ENCODE measurements around the gene DOC2B. TPM values are rescaled to one million over a fixed set of nuclear protein-coding genes. Genes with fewer than 3 reads are reported as not detected.

DOC2B gene
- total and polyA plus RNA-seq, 2 experiments from 2014 or later: 0.42 to 3.8 TPM

DNA sequence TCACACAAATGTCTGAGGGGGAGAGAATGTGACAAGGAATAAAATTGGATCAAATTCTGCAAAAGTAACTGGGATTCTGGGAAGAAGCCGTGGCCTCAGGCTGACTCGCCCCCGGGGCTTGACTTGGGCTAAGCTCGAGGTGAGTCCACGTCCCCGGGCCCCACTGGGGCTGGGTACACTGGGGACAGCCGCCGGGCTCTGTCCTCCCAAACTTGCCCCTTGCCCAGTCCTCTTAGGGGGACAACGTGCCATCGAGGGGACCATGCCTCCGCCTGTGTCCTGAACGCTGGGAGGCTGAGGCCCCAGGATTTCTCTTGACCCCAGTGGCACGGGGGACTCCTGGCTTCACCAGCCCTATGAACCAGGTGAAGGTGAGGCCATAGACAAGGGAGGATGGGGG, 21.1 kb downstream of the DOC2B start (continued):
- TF ChIP-seq, protein P1, sequence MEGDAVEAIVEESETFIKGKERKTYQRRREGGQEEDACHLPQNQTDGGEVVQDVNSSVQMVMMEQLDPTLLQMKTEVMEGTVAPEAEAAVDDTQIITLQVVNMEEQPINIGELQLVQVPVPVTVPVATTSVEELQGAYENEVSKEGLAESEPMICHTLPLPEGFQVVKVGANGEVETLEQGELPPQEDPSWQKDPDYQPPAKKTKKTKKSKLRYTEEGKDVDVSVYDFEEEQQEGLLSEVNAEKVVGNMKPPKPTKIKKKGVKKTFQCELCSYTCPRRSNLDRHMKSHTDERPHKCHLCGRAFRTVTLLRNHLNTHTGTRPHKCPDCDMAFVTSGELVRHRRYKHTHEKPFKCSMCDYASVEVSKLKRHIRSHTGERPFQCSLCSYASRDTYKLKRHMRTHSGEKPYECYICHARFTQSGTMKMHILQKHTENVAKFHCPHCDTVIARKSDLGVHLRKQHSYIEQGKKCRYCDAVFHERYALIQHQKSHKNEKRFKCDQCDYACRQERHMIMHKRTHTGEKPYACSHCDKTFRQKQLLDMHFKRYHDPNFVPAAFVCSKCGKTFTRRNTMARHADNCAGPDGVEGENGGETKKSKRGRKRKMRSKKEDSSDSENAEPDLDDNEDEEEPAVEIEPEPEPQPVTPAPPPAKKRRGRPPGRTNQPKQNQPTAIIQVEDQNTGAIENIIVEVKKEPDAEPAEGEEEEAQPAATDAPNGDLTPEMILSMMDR (conservative IDR thresholded peaks at IDR 0.05; ENCODE audit: low read depth in 2 of 2): no peak
- no peak for TF ChIP-seq STAT1 (IDR thresholded peaks at IDR 0.05; ENCODE audit: unreplicated experiment)
- no peak for TF ChIP-seq JUNB (IDR thresholded peaks at IDR 0.05; ENCODE audit: unreplicated experiment)
- TF ChIP-seq EZH2 (IDR thresholded peaks at IDR 0.05; ENCODE audit: low read depth, unreplicated experiment): no peak

- Histone ChIP-seq H3K4me1 (ENCODE audit: insufficient read depth) (no peaks in the 10 kb centered on the region), H2AFZ (no peak overlapping the region), H3K27ac (ENCODE audit: low read depth) (no peak overlapping the region), H3K4me2 (no peak overlapping the region), H4K20me1 (replicated peaks; ENCODE audit: insufficient read depth) (no peaks in the 10 kb centered on the region), H3K9me2 (ENCODE audit: insufficient read depth) (no peaks in the 10 kb centered on the region), H3K27me3 (ENCODE audit: insufficient read depth) (no peaks in the 10 kb centered on the region), H3F3A (replicated peaks; ENCODE audit: low read depth) (no peaks in the 10 kb centered on the region), H3K4me3 (no peak overlapping the region), H3K79me2 (replicated peaks; ENCODE audit: insufficient read depth) (no peaks in the 10 kb centered on the region), H3K36me3 (ENCODE audit: insufficient read depth) (no peaks in the 10 kb centered on the region)
- DNase-seq (ENCODE audit: low spot score) (no peak), ATAC-seq (no peak)
- H3K9me3 Mint-ChIP-seq: no peaks in the 10 kb centered on the region
- H3K27me3 Mint-ChIP-seq (ENCODE audit: insufficient read depth, low read depth, poor library complexity): peaks cover 3% of the 10 kb centered on the region
- no peaks in the 10 kb centered on the region; the same call in 2 of the 3 replicates for H3K4me1 Mint-ChIP-seq
- no peak overlapping the region for H3K27ac Mint-ChIP-seq
- no peak overlapping the region for H3K4me3 Mint-ChIP-seq
- no peaks in the 10 kb centered on the region; the same call in 2 of the 3 replicates for H3K36me3 Mint-ChIP-seq (ENCODE audit: low read depth)
- TF ChIP-seq, protein P1 (conservative IDR thresholded peaks at IDR 0.05; ENCODE audit: low read depth in 2 of 2): no peak
- TF ChIP-seq POLR2AphosphoS5 (IDR thresholded peaks at IDR 0.05; ENCODE audit: low read depth): no peak
- TF ChIP-seq EZH2 (IDR thresholded peaks at IDR 0.05; ENCODE audit: low read depth, unreplicated experiment): no peak
- no peak for TF ChIP-seq ZNF331 (CRISPR knock-in tag; IDR thresholded peaks at IDR 0.05; ENCODE audit: low read depth)
- no peak for TF ChIP-seq ETS1 (IDR thresholded peaks at IDR 0.05)
- no peak for TF ChIP-seq EZH2phosphoT487 (IDR thresholded peaks at IDR 0.05; ENCODE audit: unreplicated experiment)
- TF ChIP-seq CREB1 (CRISPR knock-in tag; IDR thresholded peaks at IDR 0.05; ENCODE audit: low read depth): no peak
- TF ChIP-seq, protein P2, sequence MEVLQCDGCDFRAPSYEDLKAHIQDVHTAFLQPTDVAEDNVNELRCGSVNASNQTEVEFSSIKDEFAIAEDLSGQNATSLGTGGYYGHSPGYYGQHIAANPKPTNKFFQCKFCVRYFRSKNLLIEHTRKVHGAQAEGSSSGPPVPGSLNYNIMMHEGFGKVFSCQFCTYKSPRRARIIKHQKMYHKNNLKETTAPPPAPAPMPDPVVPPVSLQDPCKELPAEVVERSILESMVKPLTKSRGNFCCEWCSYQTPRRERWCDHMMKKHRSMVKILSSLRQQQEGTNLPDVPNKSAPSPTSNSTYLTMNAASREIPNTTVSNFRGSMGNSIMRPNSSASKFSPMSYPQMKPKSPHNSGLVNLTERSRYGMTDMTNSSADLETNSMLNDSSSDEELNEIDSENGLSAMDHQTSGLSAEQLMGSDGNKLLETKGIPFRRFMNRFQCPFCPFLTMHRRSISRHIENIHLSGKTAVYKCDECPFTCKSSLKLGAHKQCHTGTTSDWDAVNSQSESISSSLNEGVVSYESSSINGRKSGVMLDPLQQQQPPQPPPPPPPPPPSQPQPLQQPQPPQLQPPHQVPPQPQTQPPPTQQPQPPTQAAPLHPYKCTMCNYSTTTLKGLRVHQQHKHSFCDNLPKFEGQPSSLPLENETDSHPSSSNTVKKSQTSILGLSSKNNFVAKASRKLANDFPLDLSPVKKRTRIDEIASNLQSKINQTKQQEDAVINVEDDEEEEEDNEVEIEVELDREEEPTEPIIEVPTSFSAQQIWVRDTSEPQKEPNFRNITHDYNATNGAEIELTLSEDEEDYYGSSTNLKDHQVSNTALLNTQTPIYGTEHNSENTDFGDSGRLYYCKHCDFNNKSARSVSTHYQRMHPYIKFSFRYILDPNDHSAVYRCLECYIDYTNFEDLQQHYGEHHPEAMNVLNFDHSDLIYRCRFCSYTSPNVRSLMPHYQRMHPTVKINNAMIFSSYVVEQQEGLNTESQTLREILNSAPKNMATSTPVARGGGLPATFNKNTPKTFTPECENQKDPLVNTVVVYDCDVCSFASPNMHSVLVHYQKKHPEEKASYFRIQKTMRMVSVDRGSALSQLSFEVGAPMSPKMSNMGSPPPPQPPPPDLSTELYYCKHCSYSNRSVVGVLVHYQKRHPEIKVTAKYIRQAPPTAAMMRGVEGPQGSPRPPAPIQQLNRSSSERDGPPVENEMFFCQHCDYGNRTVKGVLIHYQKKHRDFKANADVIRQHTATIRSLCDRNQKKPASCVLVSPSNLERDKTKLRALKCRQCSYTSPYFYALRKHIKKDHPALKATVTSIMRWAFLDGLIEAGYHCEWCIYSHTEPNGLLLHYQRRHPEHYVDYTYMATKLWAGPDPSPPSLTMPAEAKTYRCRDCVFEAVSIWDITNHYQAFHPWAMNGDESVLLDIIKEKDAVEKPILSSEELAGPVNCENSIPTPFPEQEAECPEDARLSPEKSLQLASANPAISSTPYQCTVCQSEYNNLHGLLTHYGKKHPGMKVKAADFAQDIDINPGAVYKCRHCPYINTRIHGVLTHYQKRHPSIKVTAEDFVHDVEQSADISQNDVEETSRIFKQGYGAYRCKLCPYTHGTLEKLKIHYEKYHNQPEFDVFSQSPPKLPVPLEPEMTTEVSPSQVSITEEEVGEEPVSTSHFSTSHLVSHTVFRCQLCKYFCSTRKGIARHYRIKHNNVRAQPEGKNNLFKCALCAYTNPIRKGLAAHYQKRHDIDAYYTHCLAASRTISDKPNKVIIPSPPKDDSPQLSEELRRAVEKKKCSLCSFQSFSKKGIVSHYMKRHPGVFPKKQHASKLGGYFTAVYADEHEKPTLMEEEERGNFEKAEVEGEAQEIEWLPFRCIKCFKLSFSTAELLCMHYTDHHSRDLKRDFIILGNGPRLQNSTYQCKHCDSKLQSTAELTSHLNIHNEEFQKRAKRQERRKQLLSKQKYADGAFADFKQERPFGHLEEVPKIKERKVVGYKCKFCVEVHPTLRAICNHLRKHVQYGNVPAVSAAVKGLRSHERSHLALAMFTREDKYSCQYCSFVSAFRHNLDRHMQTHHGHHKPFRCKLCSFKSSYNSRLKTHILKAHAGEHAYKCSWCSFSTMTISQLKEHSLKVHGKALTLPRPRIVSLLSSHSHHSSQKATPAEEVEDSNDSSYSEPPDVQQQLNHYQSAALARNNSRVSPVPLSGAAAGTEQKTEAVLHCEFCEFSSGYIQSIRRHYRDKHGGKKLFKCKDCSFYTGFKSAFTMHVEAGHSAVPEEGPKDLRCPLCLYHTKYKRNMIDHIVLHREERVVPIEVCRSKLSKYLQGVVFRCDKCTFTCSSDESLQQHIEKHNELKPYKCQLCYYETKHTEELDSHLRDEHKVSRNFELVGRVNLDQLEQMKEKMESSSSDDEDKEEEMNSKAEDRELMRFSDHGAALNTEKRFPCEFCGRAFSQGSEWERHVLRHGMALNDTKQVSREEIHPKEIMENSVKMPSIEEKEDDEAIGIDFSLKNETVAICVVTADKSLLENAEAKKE (CRISPR knock-in tag; IDR thresholded peaks at IDR 0.05): no peak
- no peak for TF ChIP-seq JUNB (IDR thresholded peaks at IDR 0.05; ENCODE audit: unreplicated experiment)
Observed at GRCh38 chr17:159609-160008, 21.8 kb downstream of the DOC2B start.

All from GM23338 (cell line).